ENCODE results near the gene APOBEC3B. TPM values are rescaled to one million over a fixed set of nuclear protein-coding genes. Genes with fewer than 3 reads are reported as not detected.

APOBEC3B gene
- total RNA-seq, 2 experiments from 2014 or later = 1.7 to 31.9 TPM

DNA sequence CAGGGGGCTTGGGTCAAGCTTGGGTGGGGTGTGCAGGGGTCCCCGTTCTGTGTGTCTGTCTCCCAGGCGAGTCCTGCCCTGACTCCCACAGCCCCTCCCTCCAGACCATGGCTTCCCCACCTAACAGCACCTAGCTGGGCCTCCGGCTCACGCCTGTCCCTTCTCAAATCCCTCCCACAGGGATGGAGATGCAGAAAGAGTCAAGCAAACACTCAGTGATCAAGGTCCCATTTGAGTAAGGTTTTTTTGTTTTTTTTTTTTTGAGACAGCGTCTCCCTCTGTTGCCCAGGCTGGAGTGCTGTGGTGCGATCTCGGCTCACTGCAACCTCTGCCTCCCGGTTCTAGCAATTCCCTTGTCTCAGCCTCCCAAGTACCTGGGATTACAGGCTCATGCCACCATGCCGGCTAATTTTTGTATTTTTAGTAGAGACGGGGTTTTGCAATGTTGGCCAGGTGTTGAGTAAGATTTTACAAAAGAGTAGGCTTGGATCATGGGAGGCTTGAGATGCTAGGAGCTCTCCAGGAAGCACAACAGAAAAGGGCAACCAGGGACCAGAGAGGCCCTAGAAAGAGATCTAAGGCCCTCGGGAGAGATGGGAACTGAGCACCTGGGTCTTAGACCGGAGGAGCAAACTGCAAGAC lies 44.5 kb downstream of the APOBEC3B start:
- Histone ChIP-seq H3K36me3 (ENCODE audit: insufficient read depth, low read length) (peaks cover 23% of the 10 kb centered on the region), H3K4me2 (ENCODE audit: low read length) (no peak overlapping the region), H3K9me2 (ENCODE audit: insufficient read depth, low read length) (no peaks in the 10 kb centered on the region), H3K27ac (ENCODE audit: low read depth, low read length, poor library complexity, severe bottlenecking) (no peak overlapping the region), H4K20me1 (ENCODE audit: insufficient read depth, low read length) (no peaks in the 10 kb centered on the region), H3K4me3 (ENCODE audit: low read depth, low read length, poor library complexity, severe bottlenecking) (no peak overlapping the region), H3K4me1 (ENCODE audit: insufficient read depth, low read length, poor library complexity, severe bottlenecking) (peaks cover 37% of the 10 kb centered on the region), H3K9me3 (ENCODE audit: low read length) (no peaks in the 10 kb centered on the region), H2AFZ (ENCODE audit: low read length) (no peak overlapping the region), H3K79me2 (ENCODE audit: insufficient read depth, low read depth, low read length) (peaks cover 13% of the 10 kb centered on the region; the same call in 1 of the 2 replicates)
- DNase-seq (ENCODE audit: low spot score) = no peak
- CTCF ChIA-PET (ENCODE audit: unreplicated experiment) = no interaction called here
- POLR2A ChIA-PET = no interaction called here
- BruUV-seq (replicated peaks) = no TSS peak
- intact Hi-C loops (cut with micrococcal nuclease; ENCODE audit: unreplicated experiment) = no loop called here
- TF ChIP-seq EZH2phosphoT487 (IDR thresholded peaks at IDR 0.05; ENCODE audit: borderline replicate concordance, low read depth, low read length) = no peak
- TF ChIP-seq, protein P1, sequence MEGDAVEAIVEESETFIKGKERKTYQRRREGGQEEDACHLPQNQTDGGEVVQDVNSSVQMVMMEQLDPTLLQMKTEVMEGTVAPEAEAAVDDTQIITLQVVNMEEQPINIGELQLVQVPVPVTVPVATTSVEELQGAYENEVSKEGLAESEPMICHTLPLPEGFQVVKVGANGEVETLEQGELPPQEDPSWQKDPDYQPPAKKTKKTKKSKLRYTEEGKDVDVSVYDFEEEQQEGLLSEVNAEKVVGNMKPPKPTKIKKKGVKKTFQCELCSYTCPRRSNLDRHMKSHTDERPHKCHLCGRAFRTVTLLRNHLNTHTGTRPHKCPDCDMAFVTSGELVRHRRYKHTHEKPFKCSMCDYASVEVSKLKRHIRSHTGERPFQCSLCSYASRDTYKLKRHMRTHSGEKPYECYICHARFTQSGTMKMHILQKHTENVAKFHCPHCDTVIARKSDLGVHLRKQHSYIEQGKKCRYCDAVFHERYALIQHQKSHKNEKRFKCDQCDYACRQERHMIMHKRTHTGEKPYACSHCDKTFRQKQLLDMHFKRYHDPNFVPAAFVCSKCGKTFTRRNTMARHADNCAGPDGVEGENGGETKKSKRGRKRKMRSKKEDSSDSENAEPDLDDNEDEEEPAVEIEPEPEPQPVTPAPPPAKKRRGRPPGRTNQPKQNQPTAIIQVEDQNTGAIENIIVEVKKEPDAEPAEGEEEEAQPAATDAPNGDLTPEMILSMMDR (conservative IDR thresholded peaks at IDR 0.05; ENCODE audit: low read length) = no peak

DNA sequence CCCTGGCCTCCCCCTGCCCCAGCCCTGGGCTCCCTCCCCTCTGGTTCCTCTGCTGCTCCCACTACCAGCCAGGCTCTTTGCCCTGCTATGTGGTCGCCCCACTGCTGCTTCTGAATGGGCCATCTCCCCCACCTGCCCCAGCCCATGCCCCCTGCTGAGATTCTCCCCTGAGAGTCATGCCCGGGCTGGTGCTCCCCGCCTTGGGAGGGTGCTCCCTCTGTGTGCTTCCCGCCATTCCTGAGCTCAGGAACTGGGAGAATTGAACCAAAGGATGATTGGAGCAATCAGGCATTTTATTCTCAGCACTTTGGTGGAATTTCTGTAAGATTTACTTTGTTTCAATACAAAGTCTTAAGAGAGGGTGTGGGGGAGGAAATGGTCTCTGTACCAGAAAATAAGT lies 45.6 kb downstream of the APOBEC3B start:
- no peak overlapping the region for H2AFZ ChIP-seq (ENCODE audit: low read length)
- no peak overlapping the region for H3K4me3 ChIP-seq (ENCODE audit: low read depth, low read length, poor library complexity, severe bottlenecking)
- no peaks in the 10 kb centered on the region for H4K20me1 ChIP-seq (ENCODE audit: insufficient read depth, low read length)
- POLR2A ChIA-PET = interaction anchor here (0.6 kb wide), 1 partner anchor 346 kb away, joined by 4 read pairs; the partner anchor contains the start of gene TOMM22
- H3K9me2 ChIP-seq (ENCODE audit: insufficient read depth, low read length) = no peaks in the 10 kb centered on the region
- no TSS peak for BruUV-seq (replicated peaks)
- intact Hi-C loops (cut with micrococcal nuclease; ENCODE audit: unreplicated experiment) = no loop called here
- no peak for DNase-seq (ENCODE audit: low spot score)
- CTCF ChIA-PET (ENCODE audit: unreplicated experiment) = no interaction called here
- peaks cover 2% of the 10 kb centered on the region; the same call in 1 of the 2 replicates for H3K79me2 ChIP-seq (ENCODE audit: insufficient read depth, low read depth, low read length)
- H3K4me1 ChIP-seq (ENCODE audit: insufficient read depth, low read length, poor library complexity, severe bottlenecking) = peaks cover 29% of the 10 kb centered on the region
- H3K27ac ChIP-seq (ENCODE audit: low read depth, low read length, poor library complexity, severe bottlenecking) = no peak overlapping the region
- peaks cover 23% of the 10 kb centered on the region for H3K36me3 ChIP-seq (ENCODE audit: insufficient read depth, low read length)
- H3K9me3 ChIP-seq (ENCODE audit: low read length) = no peaks in the 10 kb centered on the region
- no peak overlapping the region for H3K4me2 ChIP-seq (ENCODE audit: low read length)
- TF ChIP-seq, protein P1 (conservative IDR thresholded peaks at IDR 0.05; ENCODE audit: low read length) = no peak
- TF ChIP-seq EZH2phosphoT487 (IDR thresholded peaks at IDR 0.05; ENCODE audit: borderline replicate concordance, low read depth, low read length) = no peak

DNA sequence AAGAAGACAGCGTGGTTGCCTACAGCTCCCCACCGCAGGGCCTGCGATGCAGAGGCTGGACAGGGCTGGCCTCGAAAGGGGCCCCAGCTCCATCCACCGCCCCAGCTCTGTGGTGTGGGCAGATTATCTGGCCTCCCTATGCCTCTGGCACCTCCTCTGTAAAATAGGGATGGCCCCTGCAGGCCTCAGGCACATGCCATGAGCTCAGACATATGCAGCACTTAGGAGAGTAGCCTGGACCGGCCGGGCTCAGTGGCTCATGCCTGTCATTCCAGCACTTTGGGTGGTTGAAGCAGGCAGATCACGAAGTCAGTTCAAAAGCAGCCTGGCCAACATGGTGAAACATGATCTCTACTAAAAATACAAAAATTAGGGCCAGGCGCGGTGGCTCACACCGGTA lies 46.1 kb downstream of the APOBEC3B start:
- H3K9me3 ChIP-seq (ENCODE audit: low read length) = no peaks in the 10 kb centered on the region
- no peak overlapping the region for H3K27ac ChIP-seq (ENCODE audit: low read depth, low read length, poor library complexity, severe bottlenecking)
- DNase-seq (ENCODE audit: low spot score) = no peak
- ChIA-PET POLR2A (interaction anchor here (0.6 kb wide), 1 partner anchor 347 kb away, joined by 4 read pairs; the partner anchor contains the start of gene TOMM22), CTCF (ENCODE audit: unreplicated experiment) (no interaction called here)
- no peaks in the 10 kb centered on the region for H4K20me1 ChIP-seq (ENCODE audit: insufficient read depth, low read length)
- no peak overlapping the region for H2AFZ ChIP-seq (ENCODE audit: low read length)
- BruUV-seq (replicated peaks) = no TSS peak
- intact Hi-C loops (cut with micrococcal nuclease; ENCODE audit: unreplicated experiment) = no loop called here
- no peaks in the 10 kb centered on the region for H3K79me2 ChIP-seq (ENCODE audit: insufficient read depth, low read depth, low read length)
- peaks cover 28% of the 10 kb centered on the region for H3K36me3 ChIP-seq (ENCODE audit: insufficient read depth, low read length)
- no peak overlapping the region for H3K4me2 ChIP-seq (ENCODE audit: low read length)
- H3K9me2 ChIP-seq (ENCODE audit: insufficient read depth, low read length) = no peaks in the 10 kb centered on the region
- H3K4me1 ChIP-seq (ENCODE audit: insufficient read depth, low read length, poor library complexity, severe bottlenecking) = peaks cover 24% of the 10 kb centered on the region
- TF ChIP-seq, protein P1 (conservative IDR thresholded peaks at IDR 0.05; ENCODE audit: low read length) = no peak
- TF ChIP-seq EZH2phosphoT487 (IDR thresholded peaks at IDR 0.05; ENCODE audit: borderline replicate concordance, low read depth, low read length) = no peak
- no peak overlapping the region for H3K4me3 ChIP-seq (ENCODE audit: low read depth, low read length, poor library complexity, severe bottlenecking)

Measured in OCI-LY7 (cell line).